Measurements from ENCODE around the gene RABEP1.
"Not testable (repeated sequence)": the region's sequence is repeated elsewhere in the genome, so short reads cannot be mapped to it uniquely, and the experiment has no call there.

RABEP1 gene

DNA sequence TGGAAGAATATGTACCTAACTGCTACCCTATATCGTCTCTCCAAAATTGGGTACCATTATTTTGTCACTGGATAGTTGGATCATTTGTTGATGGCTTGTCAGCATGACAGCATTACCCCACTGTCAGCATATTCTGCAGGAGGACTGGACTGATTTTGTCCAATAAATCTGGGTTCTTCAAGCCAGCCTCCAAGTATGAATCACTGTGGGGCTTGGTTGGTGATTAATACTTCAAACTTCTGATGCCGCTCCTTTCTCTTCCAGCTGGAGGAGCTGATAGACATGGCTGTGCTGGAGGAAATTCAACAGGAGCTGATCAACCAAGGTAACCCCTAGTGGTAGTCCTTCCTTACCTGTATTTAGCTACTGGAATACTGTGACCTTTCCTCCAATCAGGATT is 140.4 kb downstream of the RABEP1 start:
- DNase-seq (ENCODE audit: low read depth in 2 of 2) = no peak

DNA sequence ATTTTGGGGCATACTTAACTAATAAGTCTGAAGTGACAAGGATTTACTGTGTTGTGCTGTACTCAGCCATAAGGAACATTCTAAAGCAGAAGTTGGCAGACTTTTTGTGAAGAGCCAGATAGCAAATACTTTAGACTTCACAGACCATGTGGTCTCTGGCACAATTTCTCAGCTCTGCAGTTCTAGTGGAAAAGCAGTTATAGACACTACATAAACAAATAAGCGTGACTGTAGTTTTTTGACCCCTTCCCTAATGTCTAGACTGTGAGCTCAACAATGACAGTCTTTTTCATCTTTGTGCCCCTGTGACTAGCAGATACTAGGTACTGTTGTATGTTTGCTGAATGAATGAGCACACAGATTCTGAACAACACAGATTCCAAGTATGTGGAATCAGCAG is 142.8 kb downstream of the RABEP1 start:
- no peak for DNase-seq (ENCODE audit: low read depth in 2 of 2)

DNA sequence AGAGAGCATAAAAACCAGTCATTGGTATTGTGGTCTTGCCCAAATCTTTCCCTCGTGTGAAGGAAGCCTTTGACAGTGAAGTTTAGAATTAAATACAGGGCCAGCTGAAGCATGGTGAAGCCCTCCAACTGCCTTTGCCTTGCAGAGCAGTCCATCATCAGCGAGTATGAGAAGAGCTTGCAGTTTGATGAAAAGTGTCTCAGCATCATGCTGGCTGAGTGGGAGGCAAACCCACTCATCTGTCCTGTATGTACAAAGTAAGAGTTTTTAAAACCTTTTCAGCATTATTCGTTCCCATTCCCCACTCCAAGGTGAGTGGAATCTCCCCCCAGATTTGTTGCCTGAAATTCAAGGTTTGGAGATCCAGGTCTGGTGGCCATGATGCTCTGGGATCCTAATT is 143.7 kb downstream of the RABEP1 start:
- DNase-seq (ENCODE audit: low read depth in 2 of 2) = no peak

DNA sequence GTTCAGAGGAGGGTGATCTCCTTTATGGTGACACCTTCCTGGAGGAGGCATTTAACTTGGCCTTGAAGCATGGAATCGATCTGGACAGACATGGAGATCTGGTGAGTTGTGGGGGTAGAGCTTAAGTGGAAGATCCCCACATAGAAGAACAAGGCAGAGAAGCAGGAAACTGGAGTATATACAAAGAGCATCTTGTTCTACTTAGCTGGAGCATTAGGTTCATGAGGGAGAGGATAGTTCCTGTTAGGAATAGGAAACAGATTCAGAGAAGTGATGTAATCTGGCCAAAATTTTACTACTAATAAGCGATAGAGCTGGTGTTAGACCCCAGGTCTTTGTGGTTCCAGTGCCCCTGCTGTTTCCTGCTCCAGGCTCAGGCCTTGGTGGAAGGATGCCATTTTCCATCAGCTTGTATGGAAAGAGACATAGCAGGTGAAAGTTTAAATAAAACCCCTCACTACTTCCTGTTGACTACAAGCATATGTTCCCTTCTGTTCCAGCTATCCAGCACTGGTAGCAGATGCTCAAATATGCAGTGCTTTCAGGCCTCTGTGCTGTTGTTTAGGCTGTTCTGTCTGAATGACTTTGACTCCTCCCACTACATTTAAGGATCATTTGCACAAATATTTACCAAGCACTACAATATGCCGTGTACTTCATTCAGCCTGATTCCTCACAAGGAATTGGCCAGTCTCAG is 147.3 kb downstream of the RABEP1 start:
- no peak for DNase-seq (ENCODE audit: low read depth in 2 of 2)

DNA sequence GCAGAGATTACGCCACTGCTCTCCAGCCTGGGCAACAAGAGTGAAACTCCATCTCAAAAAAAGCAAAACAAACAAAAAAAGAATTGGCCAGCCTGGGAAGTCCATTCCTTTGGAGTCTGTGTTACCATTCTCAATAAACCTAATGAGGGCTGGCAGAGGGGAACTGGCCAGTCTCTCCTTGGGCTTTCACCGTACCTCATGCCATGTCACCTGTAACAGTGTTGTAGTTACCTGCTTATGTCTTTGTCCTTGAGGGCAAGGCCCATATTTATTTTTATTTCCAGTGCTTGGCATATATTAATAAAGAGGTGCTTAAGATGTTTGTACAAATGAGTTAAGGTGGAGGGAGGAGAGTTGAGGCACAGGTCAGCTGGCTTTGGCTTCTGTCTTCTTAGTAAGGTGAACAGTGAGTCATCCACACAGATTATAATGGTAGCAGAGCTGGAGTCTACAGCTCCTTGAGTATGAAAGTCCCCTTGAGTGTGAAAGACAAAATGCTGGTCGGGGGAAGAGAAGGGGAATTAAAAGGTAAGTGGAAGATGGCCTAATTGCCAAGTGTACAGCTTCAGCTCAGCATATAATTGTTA is 148.4 kb downstream of the RABEP1 start:
- DNase-seq (ENCODE audit: low read depth in 2 of 2) = no peak

DNA sequence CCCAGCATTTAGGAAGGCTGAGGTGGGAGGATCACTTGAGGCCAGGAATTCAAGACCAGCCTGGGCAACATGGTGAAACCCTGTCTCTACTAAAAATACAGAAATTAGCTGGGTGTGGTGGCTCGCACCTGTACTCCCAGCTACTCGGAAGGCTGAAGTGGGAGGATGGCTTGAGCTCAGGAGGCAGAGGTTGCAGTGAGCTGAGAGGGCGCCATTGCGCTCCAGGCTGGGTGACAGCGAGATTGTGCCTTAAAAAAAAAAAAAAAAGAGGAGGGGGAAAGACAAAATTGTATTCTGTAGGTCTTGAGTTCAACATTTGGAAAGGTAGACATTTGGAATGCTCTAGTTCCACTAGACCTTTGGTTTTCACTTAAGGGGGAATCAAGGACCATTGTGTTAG is 149.2 kb downstream of the RABEP1 start:
- DNase-seq (ENCODE audit: low read depth in 2 of 2) = not testable (repeated sequence)

DNA sequence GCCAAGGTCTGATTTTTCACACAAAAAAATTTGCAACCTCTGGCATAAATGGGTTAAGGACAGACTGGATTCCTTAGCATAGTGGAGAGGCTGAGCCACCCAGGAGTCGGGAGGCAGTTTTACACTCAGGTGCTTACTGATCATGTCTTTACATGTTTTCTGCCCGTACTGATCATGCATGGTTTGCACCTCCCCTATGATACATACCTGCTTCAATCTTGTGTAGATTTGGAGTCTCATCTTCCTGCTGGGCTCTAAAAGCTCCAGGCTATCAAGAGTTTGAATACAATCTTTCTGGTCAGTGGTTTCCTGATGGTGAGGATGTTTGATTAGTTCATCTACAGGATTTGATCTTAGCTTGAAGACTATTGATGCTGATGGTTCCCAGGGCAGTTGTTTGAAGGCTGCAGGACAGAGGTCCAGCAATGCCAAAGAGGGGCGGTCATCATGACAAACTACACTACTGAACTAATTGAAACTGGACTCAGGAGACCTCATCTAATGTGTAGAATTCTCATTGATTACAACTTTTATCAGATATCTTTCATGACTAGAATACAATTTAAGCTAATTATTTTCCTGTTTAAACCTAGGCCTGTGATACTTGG is 150.0 kb downstream of the RABEP1 start:
- no peak for DNase-seq (ENCODE audit: low read depth in 2 of 2)

DNA sequence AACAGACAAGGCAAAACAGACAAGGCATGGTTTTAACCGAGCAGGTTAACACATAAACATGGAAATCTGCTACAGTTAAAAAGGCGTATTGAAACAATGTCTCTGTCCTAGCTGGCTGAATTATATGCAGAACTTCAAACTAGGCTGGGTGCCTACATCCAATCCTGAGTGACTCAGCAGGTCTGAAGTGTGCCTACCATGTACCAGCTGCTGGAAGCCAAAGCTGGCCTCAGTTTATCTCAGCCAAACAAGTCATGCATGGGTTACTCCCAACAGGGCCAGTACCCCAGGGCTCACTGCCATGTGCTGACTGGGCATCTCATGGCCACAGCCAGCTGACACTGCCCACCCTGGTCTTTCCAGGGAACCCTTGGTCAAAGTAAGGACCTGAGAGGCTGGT is 152.9 kb downstream of the RABEP1 start:
- no peak for DNase-seq (ENCODE audit: low read depth in 2 of 2)

Measured in activated CD4-positive, alpha-beta T cell treated with anti-CD3 and anti-CD28 coated beads for 24 hours (primary cell).